K562 (cell line): ENCODE results near the gene MAST1. TPM values are rescaled to one million over a fixed set of nuclear protein-coding genes. Genes with fewer than 3 reads are reported as not detected.

ENCODE experiments used
- BRF1 ChIP-seq: IDR thresholded peaks from 3 replicates; pipeline ENCODE4 v1.6.1; 2011; ENCODE audit warnings: borderline replicate concordance, mild to moderate bottlenecking; ENCODE audit not compliant: insufficient read length; ENCODE audit errors: extremely low read depth
- RBM14 ChIP-seq: fragments of 200-400 bp; formaldehyde crosslinking; IDR thresholded peaks from 2 replicates; pipeline ENCODE4 v1.6.1; 2018; ENCODE audit warnings: low read depth, mild to moderate bottlenecking, low read length, moderate library complexity, borderline replicate concordance; ENCODE audit not compliant: insufficient read depth
- TOE1 ChIP-seq, 2 experiments: fragments of 450-650 bp in 1 of 2; sonication (generic) in 1 of 2; formaldehyde crosslinking in 1 of 2; IDR thresholded peaks; 2 replicates each; pipeline versions ENCODE4 v1.7.1 to v1.8.0; 2016 to 2022; ENCODE audit warnings: borderline replicate concordance in 2 of 2, mild to moderate bottlenecking in 2 of 2, antibody characterized with exemption in 1 of 2, inconsistent platforms in 1 of 2, low read depth in 1 of 2, missing genetic modification reagents in 1 of 2, moderate library complexity in 1 of 2
- ZFP36 ChIP-seq: fragments of 150-350 bp; IDR thresholded peaks from 2 replicates; pipeline ENCODE4 v1.6.1; 2018; ENCODE audit warnings: low read length, low read depth; ENCODE audit not compliant: partially characterized antibody
- ZNF354B ChIP-seq: fragments of 250-450 bp; sonication (Bioruptor Pico); IDR thresholded peaks from 2 replicates; pipeline ENCODE4 v1.4.0; 2020
- polyA plus RNA-seq, 8 experiments: library from polyadenylated mRNA; depleted of rRNA in 4 of 8; stranded (reverse) in 5 of 8; unstranded in 3 of 8; fragments of >200 nt; fragmentation: Nextera tagmentation in 2 of 8; fragmentation: Illumina TruSeq in 1 of 8; extraction: Ambion mirVana in 2 of 8; extraction: Trizol in 1 of 8; gene quantifications; 2 replicates each; pipeline versions ENCODE4 v1.2.1 to v1.2.3, GENCODE V29; 2011 to 2014; ENCODE audit warnings: inconsistent platforms in 1 of 8, missing spikeins in 1 of 8
- total RNA-seq, 7 experiments: library from RNA; depleted of rRNA in 6 of 7; stranded (reverse); fragments of >200 nt in 6 of 7; fragmentation: Illumina TruSeq in 2 of 7; extraction: Trizol in 2 of 7; gene quantifications; 2 replicates each; pipeline versions ENCODE4 v1.2.1 to v1.2.3, GENCODE V29; 2011 to 2021; ENCODE audit warnings: low replicate concordance in 1 of 7
- TF ChIP-seq, protein P1 (sequence below), 2 experiments: fragments of 450-650 bp in 1 of 2; sonication (generic) in 1 of 2; formaldehyde crosslinking in 1 of 2; IDR thresholded peaks; 2 replicates each; pipeline versions ENCODE4 v1.7.1 to v1.9.0; 2016 to 2022; ENCODE audit warnings: inconsistent platforms in 1 of 2, mild to moderate bottlenecking in 1 of 2, missing genetic modification reagents in 1 of 2
- TF ChIP-seq, protein P2 (sequence below), 2 experiments: fragments of 450-650 bp; formaldehyde crosslinking in 1 of 2; IDR thresholded peaks; 2 replicates each; pipeline versions ENCODE4 v1.4.0 to v1.6.1; 2014 to 2020; ENCODE audit warnings: mild to moderate bottlenecking in 2 of 2, borderline replicate concordance in 1 of 2, low read depth in 1 of 2

MAST1 gene
- total and polyA plus RNA-seq, 9 of the 15 experiments (the other 6 are each of a cell fraction or from before 2014, with no cell fraction given): 0.48 to 10.3 (median 3.9) TPM

DNA sequence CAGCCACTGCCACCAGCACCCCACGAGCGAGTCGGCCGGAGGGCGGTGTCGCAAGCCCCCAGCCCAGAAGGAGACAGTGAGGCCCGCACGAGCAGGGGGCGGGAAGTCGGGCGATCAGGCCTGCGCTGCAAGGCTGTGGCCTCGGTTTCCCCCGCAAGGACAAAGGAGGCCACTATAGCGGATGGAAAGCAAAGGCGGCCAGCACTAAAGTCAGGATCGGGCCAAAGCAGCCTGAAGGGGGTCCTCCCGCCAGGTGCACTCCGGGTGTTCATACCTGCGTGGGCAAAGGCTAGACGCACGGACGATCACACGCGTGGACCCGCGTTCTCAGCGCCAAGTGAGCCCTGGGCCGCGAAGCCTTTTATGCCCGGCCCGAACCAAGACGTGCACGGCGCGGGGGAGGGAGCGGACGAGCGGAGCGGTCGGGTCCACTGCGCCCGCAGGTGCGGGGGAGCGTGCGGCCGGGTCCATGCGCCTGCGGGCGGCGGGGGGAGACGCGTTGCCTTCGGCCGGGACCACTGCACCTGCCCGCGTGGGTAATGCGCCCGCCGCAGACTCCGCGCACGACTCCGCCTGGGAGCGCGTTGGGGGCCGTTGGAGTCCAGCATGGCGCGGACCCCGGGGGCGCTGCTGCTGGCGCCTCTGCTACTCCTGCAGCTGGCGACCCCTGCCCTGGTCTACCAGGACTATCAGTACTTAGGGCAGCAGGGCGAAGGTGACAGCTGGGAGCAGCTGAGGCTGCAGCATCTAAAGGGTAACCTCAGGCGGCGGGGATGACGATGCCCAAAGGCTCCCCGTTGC, 36.6 kb upstream of the MAST1 start, which contains the start of the genes PRDX2 and THSD8 (continued):
- TF ChIP-seq, protein P1, sequence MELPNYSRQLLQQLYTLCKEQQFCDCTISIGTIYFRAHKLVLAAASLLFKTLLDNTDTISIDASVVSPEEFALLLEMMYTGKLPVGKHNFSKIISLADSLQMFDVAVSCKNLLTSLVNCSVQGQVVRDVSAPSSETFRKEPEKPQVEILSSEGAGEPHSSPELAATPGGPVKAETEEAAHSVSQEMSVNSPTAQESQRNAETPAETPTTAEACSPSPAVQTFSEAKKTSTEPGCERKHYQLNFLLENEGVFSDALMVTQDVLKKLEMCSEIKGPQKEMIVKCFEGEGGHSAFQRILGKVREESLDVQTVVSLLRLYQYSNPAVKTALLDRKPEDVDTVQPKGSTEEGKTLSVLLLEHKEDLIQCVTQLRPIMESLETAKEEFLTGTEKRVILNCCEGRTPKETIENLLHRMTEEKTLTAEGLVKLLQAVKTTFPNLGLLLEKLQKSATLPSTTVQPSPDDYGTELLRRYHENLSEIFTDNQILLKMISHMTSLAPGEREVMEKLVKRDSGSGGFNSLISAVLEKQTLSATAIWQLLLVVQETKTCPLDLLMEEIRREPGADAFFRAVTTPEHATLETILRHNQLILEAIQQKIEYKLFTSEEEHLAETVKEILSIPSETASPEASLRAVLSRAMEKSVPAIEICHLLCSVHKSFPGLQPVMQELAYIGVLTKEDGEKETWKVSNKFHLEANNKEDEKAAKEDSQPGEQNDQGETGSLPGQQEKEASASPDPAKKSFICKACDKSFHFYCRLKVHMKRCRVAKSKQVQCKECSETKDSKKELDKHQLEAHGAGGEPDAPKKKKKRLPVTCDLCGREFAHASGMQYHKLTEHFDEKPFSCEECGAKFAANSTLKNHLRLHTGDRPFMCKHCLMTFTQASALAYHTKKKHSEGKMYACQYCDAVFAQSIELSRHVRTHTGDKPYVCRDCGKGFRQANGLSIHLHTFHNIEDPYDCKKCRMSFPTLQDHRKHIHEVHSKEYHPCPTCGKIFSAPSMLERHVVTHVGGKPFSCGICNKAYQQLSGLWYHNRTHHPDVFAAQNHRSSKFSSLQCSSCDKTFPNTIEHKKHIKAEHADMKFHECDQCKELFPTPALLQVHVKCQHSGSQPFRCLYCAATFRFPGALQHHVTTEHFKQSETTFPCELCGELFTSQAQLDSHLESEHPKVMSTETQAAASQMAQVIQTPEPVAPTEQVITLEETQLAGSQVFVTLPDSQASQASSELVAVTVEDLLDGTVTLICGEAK (IDR thresholded peaks at IDR 0.05): peak; percentile 56; the same call in 1 of the 2 replicates
- TF ChIP-seq, protein P1 (CRISPR knock-in tag; IDR thresholded peaks at IDR 0.05): no peak
- TF ChIP-seq, protein P2, sequence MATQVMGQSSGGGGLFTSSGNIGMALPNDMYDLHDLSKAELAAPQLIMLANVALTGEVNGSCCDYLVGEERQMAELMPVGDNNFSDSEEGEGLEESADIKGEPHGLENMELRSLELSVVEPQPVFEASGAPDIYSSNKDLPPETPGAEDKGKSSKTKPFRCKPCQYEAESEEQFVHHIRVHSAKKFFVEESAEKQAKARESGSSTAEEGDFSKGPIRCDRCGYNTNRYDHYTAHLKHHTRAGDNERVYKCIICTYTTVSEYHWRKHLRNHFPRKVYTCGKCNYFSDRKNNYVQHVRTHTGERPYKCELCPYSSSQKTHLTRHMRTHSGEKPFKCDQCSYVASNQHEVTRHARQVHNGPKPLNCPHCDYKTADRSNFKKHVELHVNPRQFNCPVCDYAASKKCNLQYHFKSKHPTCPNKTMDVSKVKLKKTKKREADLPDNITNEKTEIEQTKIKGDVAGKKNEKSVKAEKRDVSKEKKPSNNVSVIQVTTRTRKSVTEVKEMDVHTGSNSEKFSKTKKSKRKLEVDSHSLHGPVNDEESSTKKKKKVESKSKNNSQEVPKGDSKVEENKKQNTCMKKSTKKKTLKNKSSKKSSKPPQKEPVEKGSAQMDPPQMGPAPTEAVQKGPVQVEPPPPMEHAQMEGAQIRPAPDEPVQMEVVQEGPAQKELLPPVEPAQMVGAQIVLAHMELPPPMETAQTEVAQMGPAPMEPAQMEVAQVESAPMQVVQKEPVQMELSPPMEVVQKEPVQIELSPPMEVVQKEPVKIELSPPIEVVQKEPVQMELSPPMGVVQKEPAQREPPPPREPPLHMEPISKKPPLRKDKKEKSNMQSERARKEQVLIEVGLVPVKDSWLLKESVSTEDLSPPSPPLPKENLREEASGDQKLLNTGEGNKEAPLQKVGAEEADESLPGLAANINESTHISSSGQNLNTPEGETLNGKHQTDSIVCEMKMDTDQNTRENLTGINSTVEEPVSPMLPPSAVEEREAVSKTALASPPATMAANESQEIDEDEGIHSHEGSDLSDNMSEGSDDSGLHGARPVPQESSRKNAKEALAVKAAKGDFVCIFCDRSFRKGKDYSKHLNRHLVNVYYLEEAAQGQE (IDR thresholded peaks at IDR 0.05; ENCODE audit: borderline replicate concordance): no peak
- TF ChIP-seq, protein P2 (CRISPR knock-in tag; IDR thresholded peaks at IDR 0.05; ENCODE audit: low read depth): no peak; the same call in 1 of the 2 replicates
- TF ChIP-seq BRF1 (no peak), TOE1 (IDR thresholded peaks at IDR 0.05; ENCODE audit: borderline replicate concordance) (peak; percentile 90), TOE1 (CRISPR knock-in tag; IDR thresholded peaks at IDR 0.05; ENCODE audit: borderline replicate concordance, low read depth) (no peak; the same call in 1 of the 2 replicates), ZFP36 (no peak), RBM14 (no peak), ZNF354B (CRISPR knock-in tag) (no peak)
